ENCODE data around the gene EPHB6.

Gene EPHB6

GRCh38 chr7:142878315-142878714 is 23.4 kb downstream of the EPHB6 start:
- no peak for DNase-seq

DNA sequence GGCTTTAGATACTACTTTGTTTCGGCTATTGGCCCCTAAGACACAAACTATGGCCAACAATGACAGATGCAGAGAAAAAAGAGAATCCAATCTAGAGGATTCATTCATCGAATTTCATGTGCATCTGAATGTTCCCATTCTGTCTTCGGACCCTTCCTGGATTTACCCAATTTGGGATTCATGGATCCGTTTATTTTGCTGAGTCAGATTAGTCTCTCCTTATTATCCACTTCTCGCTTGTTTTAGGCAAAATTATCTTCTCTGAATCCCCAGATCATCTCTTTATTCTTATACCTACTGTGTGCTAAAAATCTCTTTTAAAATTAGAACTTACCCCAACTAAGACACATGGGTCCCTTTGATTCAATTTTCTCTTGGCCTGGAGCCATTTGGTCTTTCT is 24.2 kb downstream of the EPHB6 start:
- DNase-seq: no peak

DNA sequence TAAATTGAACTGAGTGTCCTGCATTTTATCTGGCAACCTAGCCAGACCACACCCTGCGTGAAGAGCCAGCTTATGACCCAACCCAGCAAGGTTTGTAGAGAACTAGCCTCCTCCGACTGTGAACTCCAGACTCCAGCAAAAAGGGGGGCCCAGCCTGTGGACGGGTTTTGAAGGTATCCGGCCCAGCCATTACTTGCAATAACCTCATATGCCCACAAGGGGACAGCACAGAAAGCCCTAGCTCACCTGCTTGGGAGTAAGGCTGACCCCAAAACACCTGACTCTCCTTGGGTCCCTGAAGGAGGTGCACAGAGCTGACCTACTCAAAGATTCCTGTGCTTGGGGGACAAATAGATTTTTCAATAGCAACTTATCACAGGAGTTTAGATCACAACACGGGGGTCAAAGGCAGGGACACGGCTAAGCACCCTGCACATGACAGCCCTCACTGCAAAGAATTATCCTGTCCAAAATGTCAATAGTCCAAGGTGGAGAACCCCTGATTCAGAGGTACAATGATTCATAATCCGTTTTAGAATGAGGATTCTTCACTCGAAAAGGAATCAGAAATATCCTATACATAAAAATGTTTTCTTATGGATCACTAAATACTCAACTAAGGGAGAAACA is 26.1 kb downstream of the EPHB6 start:
- no peak for DNase-seq

GRCh38 chr7:142881586-142882337 is 26.9 kb downstream of the EPHB6 start:
- DNase-seq: no peak

DNA sequence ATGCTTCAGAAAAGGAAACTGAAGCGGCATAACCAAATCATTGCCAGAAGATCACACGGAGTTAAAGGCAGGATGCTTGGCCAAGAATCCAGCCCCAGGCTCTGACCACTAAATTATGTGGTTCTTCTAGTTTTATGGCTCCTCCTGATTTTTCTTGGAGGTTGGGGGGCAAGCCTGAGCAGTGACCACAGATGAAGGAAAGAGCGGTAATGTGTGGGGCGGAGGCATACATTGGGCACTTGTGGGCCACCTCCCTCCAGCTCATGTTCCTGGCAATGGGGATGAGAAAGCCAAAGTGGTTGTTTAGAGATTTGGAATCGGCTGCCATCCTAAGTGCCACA is 27.4 kb downstream of the EPHB6 start:
- DNase-seq: no peak

DNA sequence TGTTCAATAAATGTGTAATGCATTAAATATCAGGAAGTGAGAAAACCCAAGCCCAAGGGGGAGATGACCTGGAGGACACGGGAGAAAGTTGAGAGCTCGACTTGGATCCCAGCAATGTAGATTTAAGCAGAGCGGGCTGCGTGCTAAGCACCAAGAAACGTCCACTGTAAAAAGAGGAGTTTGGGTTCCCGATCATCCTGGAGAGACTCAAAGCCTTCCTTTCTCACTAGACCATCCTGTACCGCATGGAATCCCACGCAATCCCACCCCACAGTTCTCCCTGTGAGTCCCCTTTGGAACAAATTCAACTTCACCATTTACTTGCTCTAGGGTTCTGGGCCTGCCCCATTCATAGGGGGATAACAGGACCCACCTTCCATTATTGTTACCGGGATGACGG is 28.3 kb downstream of the EPHB6 start:
- DNase-seq: no peak

- no peak for DNase-seq
Measured at GRCh38 chr7:142883571-142884285, 28.9 kb downstream of the EPHB6 start.

- no peak for DNase-seq
Measured at GRCh38 chr7:142884286-142884640, 29.4 kb downstream of the EPHB6 start.

DNA sequence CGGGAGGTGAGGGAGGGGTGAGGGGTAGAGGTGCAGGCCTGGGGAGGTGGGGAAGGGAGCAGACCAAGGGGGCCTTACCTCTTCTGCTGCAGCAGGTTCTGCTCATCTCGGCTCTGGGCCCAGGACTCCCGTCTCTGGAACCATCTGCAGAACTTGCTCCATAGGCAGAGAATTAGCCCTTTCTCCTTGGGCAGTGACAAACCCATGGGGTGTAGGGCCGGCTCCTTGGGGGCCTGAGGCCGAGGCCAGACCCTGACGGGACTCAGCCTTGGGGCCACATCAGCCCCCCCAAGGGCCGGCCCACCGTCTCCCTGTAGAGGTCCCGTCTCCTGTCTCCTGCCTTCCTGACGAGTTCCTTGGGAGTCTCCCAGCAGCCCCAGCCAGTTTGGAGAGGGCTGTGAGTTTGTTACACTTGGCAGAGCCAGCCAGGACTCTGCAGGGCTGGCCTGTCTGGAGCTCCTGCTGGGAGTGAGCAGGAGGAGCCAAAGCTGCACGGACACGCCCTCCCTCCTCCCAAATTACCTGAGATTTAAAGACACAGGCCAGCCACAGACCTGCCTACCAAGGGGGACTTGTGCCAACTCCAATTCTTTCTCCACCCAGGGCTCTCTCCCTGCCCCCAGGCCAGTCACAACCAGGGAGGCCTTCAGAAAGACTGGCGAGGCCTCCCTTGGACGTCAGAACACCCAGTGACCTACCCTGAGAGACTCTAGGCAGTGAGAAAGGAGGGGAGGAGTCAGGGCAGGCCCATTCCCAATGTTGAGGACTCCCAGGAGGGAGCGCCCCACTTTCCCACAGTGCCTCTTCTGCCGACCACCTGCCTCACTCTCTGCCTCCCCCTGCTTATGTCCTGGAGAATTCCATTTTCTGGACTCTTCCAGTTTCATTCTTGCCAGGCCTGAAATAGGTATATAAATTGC is 30.7 kb downstream of the EPHB6 start, which contains the start of gene TRPV6:
Gene TRPV6 (minus strand): TSS at position 435 of the 920 bp plus-strand sequence.
- DNase-seq: no peak

- no peak for DNase-seq
Measured at GRCh38 chr7:142886866-142887265, 32.0 kb downstream of the EPHB6 start.

DNA sequence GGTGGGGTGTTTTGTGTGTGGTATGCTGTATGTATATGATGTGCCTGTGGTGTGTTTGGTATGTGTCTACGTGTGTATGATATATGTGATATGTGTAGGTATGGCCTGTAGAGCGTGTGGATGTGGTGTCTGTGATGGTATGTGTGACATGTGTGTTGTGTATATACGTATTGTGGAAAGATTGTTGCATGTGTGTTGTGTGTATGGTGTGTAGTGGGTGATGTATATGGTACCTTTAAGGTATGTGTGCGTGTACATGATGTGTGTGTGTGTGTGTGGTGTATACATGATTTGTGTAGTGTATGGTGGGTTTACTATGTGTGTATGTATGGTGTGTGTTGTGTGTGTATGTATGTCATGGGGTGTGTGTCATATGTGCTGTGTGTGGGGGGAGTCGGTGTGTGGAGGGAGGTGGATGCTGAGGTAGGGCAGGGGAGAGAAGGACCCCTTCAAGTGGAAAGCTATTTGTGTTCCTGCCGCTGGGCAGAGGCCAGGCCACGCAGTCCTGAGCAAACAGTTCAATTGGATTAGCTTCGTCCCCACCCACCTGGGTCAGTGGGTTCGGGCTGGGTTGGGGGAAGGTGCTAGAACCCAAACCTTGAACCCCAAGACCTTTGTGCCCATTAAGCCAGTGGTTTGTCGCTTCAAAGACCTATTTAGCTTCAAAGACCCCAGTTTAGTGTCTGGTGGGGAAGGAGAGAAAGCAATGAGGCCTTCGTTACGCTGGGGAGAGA is 32.6 kb downstream of the EPHB6 start:
- no peak for DNase-seq

DNA sequence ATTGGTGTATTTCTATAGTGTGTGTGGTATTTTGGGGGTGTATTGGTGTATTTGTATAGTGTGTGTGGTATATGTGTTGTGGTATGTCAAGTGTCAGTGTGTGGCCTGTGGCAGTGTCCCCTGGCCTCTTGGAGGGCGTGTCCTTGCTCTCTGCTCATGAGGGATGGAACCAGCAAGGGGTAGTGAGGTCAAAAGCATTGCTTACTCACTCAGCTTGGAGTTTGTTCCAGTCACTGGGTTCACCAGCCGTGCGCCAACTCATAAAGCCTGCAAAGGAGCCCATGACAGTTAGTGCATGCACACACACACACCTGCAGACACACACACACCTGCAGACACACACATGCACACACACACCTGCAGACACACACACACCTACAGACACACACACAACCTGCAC is 34.9 kb downstream of the EPHB6 start:
- no peak for DNase-seq

- DNase-seq: no peak
Measured at GRCh38 chr7:142890874-142891485, 36.1 kb downstream of the EPHB6 start.

- no peak for DNase-seq
Measured at GRCh38 chr7:142891490-142892082, 36.7 kb downstream of the EPHB6 start.

DNA sequence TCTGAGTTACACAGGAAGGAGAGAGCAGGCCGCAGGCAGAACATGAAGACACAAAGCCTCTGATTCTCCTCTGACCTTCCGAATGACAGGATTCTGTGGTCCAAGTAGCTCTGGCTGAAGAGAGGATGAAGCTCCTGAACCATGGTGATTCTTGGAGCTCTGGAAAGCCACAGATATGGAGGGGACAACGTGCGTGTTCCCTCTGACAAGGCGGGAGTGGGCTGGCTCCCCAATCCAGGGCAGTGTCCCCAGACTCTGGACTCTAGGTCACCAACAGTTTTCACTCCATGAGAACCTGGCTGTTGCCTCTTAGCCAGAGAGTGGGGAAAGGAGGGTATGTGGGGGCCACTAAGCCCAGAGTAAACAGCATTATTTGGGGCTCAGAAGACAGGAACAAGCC is 38.1 kb downstream of the EPHB6 start:
- DNase-seq: no peak

GRCh38 chr7:142894112-142894984 is 39.5 kb downstream of the EPHB6 start:
- no peak for DNase-seq

DNA sequence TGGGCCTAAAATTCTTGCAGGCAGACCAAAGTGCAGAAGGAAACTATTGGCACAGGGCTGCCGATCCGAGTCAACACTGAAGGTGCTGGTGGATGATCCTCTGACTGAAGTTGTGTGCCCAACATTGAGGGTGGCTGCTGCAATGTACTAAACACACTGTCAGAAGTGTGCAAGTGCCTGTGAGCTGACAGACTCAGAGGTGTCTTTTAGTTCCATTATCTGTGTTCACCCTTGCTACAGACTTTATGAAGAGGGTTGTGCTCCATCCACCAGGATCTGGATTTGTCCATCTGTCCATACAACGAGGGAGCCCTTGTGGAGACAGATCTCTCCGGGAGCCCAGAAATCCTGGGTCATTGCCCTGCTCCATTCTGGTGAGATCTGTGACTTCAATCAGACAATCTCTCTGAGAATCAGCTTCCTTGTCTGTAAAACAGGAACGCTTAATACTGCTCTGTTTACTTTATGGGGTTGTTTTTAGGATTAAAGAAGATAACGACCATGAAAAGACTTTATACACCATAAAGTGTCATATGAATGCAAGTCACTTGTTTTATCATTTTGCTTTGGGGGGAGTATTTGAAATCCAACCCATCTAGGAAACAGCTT is 40.2 kb downstream of the EPHB6 start:
- no peak for DNase-seq

DNA sequence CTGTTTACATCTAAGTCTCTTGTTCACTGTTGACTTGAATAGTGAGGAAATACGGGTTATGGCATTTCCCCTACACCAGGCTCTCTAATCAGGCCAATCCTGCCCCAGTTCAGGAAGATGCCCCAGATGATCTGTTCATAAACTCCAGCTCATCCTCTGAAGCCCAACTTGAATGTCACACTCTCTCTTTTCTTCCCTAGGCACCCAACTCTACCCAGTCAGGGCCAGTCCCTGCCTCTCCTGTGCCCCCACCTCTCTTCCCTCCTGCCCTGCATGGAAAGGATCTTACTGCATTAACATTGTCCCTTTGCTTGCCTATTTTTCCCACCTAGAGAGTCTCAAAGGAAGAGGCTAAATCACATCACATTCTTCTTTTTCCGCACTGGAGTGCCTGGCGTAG is 41.3 kb downstream of the EPHB6 start:
- no peak for DNase-seq

- DNase-seq: no peak
Measured at GRCh38 chr7:142896741-142897379, 42.0 kb downstream of the EPHB6 start.

DNA sequence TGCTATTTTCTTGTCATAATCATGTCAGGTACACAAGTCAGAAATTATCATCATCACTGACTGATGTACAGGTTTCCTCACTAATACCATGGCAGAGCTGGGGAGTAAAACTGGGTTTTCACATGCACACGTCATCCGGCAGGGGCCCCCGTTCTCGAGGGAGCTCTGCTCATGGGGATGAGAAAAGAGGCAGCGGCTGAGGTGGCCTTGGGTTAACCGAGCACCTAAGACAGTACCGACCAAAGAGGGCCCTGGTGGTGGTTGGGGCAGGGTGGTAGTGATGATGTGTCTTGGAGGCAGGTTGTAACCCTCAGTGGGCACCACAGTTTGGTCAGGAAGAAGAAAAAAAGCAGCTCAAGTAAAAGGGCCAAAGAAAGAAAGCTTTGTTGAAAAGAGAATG is 42.8 kb downstream of the EPHB6 start:
- no peak for DNase-seq

Measured in amniotic stem cell (primary cell).